T-helper 9 cell (primary cell): Measurements from ENCODE around the gene CDK16.

Experiments
- DNase-seq: peaks from one replicate; pipeline ENCODE4 v3.0.0-alpha.2; 2020

The CDK16 gene

DNA sequence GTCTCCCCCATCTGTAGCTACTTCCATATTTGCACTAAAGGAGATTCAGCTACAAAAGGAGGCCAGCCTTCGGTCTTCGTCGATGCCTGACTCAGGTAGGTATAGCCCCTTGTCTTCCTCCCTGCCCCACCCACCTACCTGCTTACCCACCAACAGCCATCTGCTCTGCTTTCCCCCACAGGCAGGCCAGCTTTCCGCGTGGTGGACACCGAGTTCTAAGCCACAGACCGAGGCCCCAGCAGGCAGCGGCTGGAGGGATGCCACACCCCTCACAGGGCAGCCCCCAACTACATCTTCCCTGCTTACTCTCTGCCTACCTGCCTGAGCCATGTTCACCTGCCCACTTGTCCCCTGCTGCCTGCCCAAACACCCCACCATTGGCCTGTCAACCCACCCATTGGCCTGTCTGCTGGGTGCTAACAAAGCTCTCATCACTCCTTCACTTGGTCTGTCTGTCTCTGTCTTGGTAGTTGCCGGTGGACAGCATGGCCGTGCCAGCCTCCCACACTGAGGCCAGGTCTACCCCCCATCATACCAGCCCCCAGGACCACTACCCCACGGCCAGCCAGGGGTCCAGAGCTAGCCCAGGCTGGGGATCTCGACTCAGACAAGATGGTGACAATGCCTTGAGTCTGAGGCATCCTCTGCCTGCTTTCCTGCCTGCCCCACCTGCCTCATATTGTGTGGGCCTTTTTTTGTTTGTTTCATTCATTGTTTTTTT lies 10.2 kb downstream of the CDK16 start:
- DNase-seq = no peak

DNA sequence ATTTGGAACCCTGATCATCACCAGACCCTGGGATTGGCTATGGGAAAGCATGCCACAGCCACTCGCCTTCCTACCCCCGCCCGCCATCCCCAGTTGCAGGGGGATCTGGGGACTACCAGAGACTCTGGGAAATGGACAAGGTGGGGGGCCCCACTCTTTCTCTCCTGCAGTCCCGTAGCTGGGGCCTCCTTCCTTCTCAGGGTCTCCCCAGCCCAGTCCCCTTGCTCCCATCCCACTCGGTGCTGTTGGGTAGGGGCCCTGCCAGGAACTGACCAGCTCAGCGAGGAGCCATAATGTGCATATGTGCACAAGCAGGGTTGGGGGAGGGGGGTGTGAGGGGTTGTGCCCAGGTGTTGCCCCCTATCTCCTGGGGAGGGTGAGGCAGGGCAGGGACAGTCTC lies 10.9 kb downstream of the CDK16 start:
- DNase-seq = no peak

DNA sequence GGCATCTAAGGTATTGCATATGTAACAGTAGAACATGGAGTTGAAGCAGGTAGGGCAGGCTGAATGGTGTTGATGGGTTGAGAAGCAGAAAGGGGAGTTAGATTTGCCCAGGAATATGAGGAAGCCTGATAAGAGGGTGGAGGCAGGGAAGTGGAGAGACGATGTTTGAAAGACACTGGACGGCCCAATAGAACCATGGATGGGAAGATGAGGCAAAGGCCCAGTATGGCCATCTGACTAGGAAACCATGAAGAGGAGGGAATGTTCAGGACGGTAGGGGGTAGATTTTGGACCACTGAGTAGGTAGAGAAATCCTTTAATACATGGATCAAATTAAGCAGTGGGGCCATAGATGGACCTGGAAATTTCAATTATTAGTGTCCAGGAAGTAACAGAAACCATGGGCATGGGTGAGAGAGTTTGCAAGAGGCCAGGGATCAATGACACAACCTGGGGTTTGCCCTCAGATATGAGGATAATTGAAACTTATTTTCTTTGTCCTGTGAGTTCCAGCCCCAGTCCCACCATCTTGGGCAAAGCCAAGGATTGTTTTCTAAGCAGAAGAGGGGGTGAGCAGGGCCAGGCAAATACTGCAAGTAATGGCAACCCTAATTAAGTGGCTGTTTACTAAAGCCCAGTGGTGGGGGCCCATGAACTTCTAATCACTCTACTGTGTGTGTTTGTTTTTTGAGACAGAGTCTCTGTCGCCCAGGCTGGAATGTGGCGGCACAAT lies 11.8 kb downstream of the CDK16 start:
- DNase-seq = no peak

DNA sequence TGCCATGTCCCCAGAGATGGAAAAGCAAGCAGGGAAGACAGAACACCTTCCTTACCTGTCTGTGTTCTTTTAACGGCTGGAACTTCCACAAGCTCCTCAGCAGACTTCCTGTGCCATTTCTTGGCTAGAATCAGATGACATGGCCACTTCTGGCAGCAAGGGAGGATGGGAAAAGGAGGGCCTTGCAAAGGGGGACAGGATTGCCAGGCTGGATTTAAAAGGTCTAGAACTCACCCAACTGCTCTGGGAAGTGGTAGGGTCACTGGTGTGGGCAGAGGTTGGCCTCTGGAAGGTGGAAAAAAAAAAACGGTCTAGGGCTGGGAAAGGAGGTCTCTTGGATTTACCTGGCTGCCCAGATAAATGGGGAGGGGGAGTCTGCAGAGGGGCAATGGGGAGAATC lies 12.7 kb downstream of the CDK16 start:
- no peak for DNase-seq

DNA sequence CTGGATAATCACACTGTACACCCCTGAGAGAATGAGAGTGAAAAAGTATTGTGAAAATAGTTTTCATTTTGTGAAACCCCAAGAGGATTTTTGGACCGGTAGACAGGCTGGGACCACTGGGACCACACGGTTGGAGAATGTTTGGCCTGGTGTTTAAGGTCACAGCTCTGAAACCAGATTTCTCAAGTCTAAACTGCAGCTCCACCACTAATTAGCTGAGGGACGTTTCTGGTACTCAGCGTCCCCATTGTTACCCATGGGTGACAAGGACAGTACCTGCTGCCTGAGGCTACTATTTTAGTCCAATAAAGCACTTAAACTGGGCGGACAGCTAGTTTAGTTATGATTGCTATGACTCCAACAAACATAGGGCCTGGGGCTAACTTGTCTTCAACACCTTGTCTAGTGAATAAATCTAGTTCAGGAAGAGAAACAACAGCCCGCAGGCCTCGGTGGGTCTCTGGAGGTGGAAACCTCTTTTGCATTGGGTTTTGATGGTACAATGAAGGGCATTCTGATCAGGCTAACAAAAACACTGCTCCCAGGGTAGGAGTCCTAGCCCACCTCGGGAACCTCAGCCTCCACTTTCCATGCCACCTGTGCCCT lies 13.8 kb downstream of the CDK16 start:
- DNase-seq = no peak

DNA sequence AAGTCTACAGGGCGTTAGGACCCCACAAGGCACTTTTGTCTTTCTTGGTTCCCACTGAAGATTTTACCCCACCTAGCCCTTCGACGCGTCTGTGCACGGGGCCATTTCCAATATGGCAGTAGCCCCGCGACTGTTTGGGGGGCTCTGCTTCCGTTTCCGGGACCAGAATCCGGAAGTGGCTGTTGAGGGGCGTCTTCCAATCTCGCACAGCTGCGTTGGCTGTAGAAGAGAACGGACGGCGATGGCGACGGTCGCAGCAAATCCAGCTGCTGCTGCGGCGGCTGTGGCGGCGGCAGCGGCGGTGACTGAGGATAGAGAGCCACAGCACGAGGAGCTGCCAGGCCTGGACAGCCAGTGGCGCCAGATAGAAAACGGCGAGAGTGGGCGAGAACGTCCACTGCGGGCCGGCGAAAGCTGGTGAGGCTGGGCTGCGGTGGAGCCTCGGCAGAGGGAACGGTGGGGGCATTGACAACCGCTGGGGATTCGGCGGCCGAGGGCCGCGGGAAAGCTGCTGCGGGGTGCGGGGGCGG lies 14.4 kb downstream of the CDK16 start, which contains the start of gene USP11:
Gene USP11 (plus strand): TSS at position 207 of the 530 bp plus-strand sequence. CDS start 35 bp downstream, at position 242.
- DNase-seq = peak; percentile 23

DNA sequence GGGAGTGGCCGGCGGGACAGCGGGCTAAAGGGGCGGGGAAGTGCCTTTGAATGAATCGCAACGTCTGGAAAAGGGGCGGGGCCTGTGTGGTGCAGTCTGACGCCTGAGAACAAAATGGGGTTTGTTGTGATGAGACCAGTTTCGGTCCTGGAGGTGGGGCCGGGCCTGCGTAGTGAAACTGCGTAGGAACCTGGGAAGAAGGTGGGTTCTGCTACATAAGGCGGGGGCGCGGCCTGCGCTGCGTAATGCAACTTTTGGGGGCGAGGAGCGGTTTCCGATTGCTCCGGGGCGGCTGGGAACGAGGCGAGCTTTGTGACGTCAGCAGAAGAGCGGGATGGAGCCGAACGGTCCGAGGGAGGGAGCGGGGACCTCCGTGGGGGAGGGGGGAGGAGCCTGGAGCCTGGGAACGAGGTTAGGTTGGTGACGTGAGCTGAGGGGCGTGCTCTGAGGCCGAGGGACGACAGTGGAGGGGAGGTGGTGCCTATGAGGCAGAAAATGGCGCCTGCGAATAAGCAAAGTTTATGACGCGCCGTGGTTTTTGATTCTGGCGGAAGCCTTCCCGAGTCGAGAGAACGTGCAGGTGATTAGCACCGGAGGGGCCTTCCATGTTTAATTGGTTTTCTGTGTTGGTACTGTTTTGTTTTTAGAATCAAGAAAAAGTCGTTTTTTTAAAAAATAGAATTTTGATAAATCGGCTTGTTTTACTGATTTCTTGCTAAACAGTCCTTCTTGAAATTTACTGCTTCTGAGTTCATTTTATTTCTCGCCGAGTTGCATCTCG lies 15.0 kb downstream of the CDK16 start:
- DNase-seq = peak; percentile 90

DNA sequence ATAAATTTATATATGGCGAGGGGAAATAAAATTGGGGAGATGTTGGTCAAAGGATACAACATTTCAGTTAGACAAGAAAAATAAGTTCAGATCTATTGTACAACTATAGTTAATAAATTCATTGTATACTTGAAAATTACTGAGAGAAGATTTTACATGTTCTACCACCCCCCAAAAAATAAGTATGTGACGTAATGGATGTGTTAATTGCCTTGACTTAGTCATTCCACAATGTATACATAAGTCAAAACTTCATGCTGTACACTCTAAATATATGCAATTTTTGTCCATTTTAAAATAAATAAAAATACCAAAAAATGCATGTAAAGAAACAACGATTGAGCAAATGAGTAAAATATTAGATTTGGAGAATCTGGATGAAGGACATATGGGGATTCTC lies 16.1 kb downstream of the CDK16 start:
- no peak for DNase-seq

DNA sequence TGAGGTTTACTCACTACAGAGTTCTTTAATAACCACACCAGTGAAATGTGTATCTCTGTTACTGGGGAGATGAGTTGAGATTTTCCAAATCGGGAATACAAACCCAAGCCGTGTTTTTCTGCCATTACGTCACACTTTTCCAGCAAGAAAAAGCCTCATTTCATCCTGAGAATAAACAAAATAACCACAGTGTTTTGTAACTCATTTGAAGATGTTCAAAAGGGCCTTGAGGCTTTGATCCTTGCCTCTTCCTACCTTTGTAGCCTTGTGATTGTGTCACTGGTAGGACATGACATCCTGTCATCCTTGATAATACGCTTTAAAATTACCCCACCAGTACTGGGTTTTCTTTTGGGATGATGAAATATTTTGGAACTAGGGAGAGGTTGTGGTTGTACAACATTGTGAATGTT lies 17.2 kb downstream of the CDK16 start:
- no peak for DNase-seq

DNA sequence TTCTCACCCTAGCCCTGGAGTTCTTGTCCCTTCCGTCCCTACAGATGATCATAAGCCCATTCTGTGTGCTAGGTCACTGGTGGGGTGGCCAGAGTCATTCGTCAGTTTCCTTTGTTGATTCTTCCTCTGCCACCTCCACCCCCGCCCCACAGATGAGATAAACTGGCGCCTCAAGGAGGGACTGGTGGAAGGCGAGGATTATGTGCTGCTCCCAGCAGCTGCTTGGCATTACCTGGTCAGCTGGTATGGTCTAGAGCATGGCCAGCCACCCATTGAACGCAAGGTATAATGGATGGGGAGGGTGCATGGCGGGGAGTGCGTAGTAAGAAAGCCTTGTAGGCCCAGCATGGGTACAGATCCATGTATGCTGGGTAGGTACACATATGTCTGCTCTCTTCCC lies 20.7 kb downstream of the CDK16 start:
- DNase-seq = no peak

DNA sequence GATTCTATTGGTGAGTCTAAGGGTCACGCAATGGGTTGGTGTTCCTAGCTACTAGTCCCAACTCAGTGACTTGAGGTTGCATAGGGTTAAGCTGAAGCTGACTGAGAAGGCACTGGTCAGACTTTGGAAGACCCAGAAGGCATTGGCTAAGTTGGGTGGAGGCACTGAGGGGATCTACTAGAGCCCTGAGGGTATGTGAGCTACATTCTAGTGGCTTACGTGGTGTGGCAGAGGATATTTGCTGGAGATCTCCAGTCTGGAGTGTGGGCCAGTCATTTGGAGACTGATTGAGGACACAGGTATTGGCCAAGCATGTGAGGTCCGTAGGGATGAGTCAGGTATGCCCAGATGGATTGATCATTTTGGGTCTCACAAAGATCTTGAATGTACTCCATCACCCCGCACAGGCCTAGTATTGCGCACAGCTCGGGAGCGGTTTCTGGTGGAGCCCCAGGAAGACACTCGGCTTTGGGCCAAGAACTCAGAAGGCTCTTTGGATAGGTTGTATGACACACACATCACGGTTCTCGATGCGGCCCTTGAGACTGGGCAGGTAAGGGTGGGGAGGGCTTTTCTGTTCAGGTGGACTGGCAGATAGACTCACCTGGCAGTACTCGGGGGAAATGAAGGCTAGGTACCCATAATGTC lies 21.5 kb downstream of the CDK16 start:
- DNase-seq = no peak

DNA sequence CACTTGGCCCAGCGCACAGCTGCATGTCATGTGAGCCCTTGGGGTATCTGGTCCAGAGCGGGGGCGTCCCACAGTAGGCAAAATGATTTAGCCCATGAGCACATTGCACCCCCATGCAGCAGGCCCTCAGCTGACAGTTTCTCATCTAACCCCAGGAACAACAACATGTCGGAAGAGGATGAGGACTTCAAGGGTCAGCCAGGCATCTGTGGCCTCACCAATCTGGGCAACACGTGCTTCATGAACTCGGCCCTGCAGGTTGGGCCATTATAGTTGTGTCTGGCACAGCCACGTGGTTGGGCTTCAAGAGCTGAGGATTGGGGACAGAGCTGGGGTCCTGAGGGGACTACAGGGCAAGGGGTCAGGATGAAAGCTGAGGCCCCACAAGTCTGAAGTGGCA lies 22.1 kb downstream of the CDK16 start:
- no peak for DNase-seq

DNA sequence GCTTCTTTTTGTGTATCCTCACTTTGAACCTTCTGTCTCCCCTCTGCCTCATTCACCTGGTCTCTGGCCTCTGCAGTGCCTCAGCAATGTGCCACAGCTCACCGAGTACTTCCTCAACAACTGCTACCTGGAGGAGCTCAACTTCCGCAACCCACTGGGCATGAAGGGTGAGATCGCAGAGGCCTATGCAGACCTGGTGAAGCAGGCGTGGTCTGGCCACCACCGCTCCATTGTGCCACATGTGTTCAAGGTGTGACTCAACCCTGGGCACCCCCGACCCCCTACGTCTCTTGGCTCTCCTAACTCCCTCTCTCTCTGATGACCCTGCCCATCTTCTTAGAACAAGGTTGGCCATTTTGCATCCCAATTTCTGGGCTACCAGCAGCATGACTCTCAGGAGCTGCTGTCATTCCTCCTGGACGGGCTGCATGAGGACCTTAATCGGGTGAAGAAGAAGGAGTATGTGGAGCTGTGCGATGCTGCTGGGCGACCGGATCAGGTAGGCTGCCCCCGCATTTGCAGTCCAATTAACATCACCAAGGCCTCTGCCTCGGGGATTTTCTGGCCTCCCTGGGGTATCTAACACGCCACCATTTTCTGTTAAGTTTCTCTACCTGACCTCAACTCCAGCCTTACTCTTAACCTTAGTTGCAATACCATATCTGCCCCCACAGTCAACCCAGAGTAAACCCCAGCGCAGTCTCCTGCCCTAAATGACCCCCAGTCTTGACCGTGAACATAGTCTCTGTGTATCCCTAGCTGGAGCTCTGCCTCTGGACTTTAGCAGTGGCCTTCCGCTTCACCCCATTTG lies 22.9 kb downstream of the CDK16 start:
- no peak for DNase-seq

DNA sequence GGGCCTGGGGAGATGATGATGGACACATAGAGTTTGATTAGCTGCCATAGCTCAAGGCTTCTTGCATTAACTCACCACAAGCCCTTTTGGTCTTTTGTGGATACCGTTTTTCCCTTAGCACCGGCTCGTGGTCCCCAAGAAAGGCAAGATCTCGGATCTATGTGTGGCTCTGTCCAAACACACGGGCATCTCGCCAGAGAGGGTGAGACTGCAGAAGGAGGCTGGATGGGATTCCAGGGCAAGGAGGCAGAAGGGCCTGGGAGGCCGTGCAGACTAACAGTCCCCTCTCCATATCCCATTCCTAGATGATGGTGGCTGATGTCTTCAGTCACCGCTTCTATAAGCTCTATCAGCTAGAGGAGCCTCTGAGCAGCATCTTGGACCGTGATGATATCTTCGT lies 23.8 kb downstream of the CDK16 start:
- DNase-seq = no peak

DNA sequence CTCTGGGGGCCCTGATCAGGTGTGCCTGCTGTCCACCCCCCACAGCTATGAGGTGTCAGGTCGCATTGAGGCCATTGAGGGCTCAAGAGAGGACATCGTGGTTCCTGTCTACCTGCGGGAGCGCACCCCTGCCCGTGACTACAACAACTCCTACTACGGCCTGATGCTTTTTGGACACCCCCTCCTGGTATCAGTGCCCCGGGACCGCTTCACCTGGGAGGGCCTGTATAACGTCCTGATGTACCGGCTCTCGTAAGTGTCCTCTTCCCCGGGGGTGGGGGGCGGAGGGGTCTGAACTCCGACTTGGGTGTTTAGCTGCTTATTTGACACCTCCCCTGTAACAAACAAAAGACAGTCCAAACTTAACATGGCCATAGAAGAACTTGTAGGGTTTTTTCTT lies 24.9 kb downstream of the CDK16 start:
- no peak for DNase-seq

DNA sequence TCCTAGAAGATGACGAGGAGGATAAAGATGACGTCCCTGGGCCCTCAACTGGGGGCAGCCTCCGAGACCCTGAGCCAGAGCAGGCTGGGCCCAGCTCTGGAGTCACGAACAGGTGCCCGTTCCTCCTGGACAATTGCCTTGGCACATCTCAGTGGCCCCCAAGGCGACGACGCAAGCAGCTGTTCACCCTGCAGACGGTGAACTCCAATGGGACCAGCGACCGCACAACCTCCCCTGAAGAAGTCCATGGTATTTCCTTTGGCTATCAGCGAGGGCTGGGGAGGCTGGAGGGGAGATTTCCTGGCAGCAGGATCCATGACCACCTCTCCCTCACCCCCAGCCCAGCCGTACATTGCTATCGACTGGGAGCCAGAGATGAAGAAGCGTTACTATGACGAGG lies 26.2 kb downstream of the CDK16 start:
- no peak for DNase-seq

DNA sequence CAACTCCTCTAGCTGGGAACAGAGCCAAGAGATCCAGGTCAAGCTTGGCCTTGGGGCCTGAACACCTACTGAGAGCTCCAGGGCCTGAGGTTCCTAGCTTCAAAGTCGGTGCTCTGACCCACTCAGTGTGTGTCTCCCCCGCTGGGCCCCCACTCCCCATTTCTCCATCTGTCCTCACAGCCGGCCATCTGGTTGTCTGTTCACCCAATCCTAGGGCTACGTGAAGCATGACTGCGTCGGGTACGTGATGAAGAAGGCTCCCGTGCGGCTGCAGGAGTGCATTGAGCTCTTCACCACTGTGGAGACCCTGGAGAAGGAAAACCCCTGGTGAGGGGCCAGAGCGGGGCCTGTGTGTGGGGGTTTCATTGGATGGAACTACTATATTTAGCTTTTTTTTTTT lies 26.7 kb downstream of the CDK16 start:
- no peak for DNase-seq

DNA sequence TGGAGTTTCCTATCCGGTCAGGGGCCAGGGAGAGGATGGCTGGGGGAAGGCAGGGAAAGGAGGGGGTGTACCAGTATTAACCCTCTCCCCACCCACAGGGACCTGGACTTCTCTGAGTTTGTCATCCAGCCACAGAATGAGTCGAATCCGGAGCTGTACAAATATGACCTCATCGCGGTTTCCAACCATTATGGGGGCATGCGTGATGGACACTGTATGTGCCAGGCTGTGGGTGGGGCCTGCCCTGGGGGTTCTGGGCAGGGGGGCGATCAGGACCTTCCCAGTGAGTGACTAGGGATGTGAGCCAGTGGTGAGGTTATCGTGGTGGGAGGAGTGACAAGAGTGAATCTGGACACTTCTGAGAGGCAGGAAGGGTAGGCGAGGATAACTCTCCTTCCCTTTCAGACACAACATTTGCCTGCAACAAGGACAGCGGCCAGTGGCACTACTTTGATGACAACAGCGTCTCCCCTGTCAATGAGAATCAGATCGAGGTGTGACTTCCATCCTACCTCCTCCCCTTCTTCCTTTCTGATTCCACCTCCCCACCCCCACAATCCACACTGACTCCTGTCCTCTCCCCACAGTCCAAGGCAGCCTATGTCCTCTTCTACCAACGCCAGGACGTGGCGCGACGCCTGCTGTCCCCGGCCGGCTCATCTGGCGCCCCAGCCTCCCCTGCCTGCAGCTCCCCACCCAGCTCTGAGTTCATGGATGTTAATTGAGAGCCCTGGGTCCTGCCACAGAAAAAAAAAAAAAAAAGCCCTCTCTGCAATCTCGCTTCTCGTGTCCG lies 28.9 kb downstream of the CDK16 start:
- no peak for DNase-seq

DNA sequence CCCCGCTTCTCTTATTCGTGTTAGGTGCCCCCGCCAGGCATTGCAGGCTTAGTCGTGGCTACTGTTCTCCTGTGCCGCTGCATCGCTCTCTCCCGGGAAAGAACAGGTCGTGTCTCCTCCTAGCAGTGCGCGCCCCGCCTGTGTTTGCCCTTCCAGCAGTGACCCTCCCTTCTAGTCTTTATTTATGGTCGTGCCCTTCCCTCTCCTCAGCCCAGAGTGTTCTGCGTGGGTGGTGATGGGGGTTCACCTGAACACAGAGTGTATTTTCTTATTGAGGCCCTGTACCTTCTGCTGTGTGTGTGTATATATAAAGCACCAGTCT lies 29.5 kb downstream of the CDK16 start:
- DNase-seq = no peak

DNA sequence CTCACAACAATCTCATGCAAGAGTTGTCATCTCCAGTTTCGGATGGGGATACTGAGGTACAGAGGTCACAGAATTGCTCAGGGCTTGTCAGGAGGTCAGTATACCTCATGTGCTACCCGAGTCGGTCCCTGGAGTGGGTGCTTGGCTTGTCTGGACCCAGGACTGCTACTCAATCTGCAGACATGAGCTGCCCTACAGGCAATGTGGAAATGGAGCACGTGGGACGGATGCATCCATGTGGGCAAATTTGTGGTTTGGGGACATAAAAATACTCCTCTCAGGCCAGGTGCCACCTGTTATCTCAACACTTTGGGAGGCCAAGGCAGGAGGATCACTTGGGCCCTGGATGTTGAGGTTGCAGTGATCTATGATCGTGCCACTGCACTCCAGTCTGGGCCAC lies 30.1 kb downstream of the CDK16 start:
- DNase-seq = no peak

DNA sequence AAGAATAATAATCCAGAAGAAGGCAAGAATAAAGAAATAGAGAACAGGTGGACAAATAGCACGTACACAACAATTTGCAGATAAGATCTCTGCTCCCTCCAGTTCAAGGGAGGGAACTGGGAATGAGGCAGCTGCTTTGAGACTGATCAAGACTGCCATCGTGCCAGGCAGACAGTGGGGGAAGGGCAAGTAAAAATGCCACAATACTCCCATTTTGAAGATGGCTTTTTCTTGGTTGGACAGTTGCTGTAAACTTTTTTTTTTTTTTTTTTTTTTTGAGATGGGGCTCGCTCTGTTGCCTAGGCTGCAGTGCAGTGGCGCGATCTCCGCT lies 31.5 kb downstream of the CDK16 start:
- no peak for DNase-seq
